GM18909 (cell line): Measurements from ENCODE around the gene RITA1.
A peak's percentile ranks its signal among the peaks of the same experiment; 100 is the strongest.
"Not testable (repeated sequence)": the region's sequence is repeated elsewhere in the genome, so short reads cannot be mapped to it uniquely, and the experiment has no call there.

Experiments
- ATAC-seq: cut with Tn5 transposase; IDR thresholded peaks from one replicate; pipeline ENCODE4 v1.9.1; 2021; ENCODE audit warnings: mild to moderate bottlenecking; ENCODE audit not compliant: unreplicated experiment, poor library complexity

Gene RITA1, protein sequence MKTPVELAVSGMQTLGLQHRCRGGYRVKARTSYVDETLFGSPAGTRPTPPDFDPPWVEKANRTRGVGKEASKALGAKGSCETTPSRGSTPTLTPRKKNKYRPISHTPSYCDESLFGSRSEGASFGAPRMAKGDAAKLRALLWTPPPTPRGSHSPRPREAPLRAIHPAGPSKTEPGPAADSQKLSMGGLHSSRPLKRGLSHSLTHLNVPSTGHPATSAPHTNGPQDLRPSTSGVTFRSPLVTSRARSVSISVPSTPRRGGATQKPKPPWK

GRCh38 chr12:113185180-113186032 lies at the start of gene RITA1, which contains the start of gene DDX54:
TSS of gene RITA1 (plus strand) at chr12:113185721. CDS start at chr12:113186747, 1,026 bp downstream.
TSS of gene DDX54 (minus strand) at chr12:113185478. CDS start at chr12:113185451, 27 bp downstream.
- peak; percentile 53 for ATAC-seq

- no peak for ATAC-seq
These were observed 49.2 kb upstream of the RITA1 start for GRCh38 chr12:113136128-113136989.

DNA sequence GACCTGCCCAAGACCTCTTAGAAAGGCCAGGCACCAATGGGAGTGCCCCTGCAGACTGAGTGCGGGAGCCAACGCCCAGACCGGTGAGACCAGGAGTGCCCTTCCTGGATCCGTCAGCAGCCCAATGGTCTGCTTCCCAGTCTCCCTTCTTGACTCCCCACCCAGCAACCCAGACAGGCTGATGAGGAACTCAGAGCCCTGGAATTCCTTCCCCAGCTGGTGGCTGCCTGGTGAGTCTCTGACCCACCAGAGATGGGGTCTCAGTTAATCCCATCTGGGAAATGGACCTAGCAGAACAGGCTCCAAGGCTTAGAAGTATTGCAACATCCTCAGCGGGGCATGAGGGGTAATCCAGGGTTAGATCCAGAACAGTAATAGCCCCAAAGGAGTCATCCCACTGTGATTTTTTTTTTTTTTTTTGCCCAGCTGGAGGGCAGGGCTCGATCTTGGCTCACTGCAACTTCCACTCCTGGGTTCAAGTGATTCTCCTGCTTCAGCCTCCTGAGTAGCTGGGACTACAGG lies 48.5 kb upstream of the RITA1 start:
- ATAC-seq: no peak

GRCh38 chr12:113137861-113138783 lies 47.4 kb upstream of the RITA1 start:
- ATAC-seq: no peak

- no peak for ATAC-seq
These were observed 46.7 kb upstream of the RITA1 start for GRCh38 chr12:113138826-113139225.

DNA sequence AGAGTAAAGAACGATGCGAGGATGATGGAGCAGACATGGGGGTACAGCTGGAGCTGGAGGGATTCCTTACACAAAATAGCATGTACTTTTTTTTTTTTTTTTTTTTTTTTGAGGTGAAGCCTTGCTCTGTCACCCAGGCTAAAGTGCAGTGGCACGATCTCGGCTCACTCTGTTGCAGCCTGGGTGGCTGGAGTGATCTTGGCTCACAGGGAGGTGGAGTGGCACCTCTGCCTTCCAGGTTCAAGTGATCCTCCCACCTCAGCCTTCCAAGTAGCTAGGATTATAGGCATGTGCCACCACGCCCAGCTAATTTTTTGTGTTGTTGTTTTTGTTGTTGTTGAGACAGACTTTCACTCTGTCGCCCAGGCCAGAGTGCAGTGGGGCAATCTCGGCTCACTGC lies 44.8 kb upstream of the RITA1 start:
- ATAC-seq: no peak

DNA sequence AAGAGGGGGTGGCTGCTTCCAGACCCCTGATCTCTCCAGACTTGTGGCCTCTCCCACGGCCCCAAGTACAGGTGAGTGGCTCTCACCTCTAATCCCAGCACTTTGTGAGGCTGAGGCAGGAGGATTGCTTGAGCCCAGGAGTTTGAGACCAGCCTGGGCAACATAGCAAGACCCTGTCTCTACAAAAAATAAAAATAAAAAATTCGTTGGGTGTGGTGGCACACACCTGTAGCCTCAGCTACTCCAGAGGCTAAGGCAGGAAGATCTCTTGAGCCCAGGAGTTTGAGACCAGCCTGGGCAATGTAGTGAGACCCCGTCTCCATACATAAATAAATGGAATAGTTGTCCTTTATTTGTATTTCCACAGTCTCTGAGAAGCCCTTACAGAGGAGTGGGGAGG lies 43.8 kb upstream of the RITA1 start:
- ATAC-seq: not testable (repeated sequence)

GRCh38 chr12:113142173-113142885 lies 43.2 kb upstream of the RITA1 start:
- ATAC-seq: no peak

DNA sequence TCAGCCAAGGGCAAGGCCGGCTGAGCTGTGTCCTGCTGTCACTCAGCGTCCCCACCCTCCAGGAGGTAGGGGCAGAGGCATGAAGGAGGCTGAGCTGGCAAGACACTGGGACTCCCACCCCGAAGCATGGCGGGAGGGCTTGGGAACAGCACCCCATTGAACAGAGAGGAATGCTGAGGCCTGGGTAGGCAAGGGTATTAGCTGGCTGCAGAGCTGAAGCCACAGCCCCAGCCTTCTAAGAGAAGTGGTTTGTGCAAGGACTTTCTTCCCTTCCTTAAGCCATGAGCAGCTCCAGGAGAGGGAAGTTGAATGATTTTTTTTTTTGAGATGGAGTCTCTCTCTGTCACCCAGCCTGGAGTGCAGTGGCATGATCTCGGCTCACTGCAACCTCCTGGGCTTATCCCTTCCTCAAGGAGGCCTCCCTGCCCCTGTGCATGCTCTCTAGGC lies 42.6 kb upstream of the RITA1 start:
- no peak for ATAC-seq

- ATAC-seq: no peak
These were observed 41.6 kb upstream of the RITA1 start for GRCh38 chr12:113143959-113144358.

GRCh38 chr12:113144806-113145205 lies 40.7 kb upstream of the RITA1 start:
- ATAC-seq: no peak

- no peak for ATAC-seq
These were observed 39.6 kb upstream of the RITA1 start for GRCh38 chr12:113145720-113146551.

DNA sequence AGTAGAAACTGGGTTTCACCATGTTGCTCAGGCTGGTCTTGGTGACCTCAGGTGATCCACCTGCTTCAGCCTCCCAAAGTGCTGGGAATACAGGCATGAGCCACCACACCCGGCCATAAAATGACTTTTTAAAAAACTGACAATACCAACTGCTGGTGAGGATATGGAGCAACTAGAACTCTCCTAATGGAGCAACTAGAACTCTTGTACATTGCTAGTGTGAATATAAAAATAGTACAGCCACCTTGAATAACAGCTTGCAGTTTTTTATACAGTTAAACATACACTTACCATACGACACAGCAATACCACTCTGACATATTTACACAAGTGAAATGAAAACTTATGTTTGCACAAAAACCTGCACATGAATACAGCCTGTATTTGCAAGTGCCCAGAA lies 38.5 kb upstream of the RITA1 start:
- ATAC-seq: no peak

- no peak for ATAC-seq
These were observed 36.0 kb upstream of the RITA1 start, which contains the start of gene CFAP73 for GRCh38 chr12:113149361-113150150. TSS of gene CFAP73 (plus strand) at chr12:113149724. CDS start at chr12:113149858, 134 bp downstream.

DNA sequence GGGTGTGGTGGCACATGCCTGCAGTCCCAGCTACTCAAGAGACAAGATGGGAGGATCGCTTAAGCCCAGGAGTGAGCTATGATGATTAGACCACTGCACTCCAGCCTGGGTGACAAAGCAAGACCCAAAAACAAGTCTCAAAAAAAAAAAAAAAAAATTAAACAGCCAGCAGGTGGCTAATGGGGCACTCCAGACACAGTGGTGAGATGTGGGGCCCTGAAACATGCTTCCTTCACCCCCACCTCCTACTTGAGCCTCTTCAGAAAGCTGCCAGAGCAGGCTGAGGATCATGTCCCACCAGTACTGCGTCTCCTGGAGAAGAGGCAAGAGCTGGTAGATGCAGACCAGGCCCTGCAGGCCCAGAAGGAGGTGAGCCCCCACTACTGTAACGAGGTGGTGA lies 33.9 kb upstream of the RITA1 start:
- ATAC-seq: no peak

- no peak for ATAC-seq
These were observed 33.2 kb upstream of the RITA1 start for GRCh38 chr12:113152196-113152834.
